ENCODE data around the gene CDC27.
"Not testable (repeated sequence)": the region's sequence is repeated elsewhere in the genome, so short reads cannot be mapped to it uniquely, and the experiment has no call there.

GRCh38 chr17:47180988-47181387, 8.1 kb downstream of the CDC27 start:
- TF ChIP-seq CTCF (IDR thresholded peaks at IDR 0.05; ENCODE audit: borderline replicate concordance, extremely low read depth, low read length, poor library complexity, severe bottlenecking); EZH2 (IDR thresholded peaks at IDR 0.05; ENCODE audit: borderline replicate concordance, low read depth, low read length, severe bottlenecking): not testable (repeated sequence)
